ENCODE data around the gene KLHL26. TPM values are rescaled to one million over a fixed set of nuclear protein-coding genes. Genes with fewer than 3 reads are reported as not detected.

KLHL26 gene
- total and polyA plus RNA-seq, 2 experiments from 2014 or later = 2.9 to 6.4 TPM

DNA sequence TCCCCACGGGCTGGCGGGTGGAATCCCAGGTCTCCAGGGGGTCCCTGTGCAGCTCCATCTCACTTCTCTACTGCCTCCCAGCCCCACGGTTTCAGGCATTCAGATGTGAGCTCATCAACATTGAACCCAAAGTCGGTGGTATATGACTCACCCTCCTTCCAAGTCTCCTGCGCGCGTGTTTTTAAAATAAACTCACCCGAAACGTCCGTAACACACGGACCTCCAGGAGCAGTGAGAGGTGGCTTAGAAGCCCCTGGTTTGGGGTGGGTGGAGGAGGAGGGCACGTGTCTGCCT, 32.6 kb downstream of the KLHL26 start:
- Histone ChIP-seq H3K4me3 (no peak overlapping the region), H3K9me3 (ENCODE audit: low read depth) (no peaks in the 10 kb centered on the region), H3K4me2 (ENCODE audit: unreplicated experiment) (no peak overlapping the region), H3K79me2 (ENCODE audit: insufficient read depth) (no peaks in the 10 kb centered on the region), H3K9ac (no peak overlapping the region), H3K4me1 (ENCODE audit: insufficient read depth) (peaks cover 5% of the 10 kb centered on the region; the same call in 1 of the 2 replicates), H3K27ac (no peak overlapping the region), H3K9me2 (ENCODE audit: insufficient read depth) (no peaks in the 10 kb centered on the region), H3K36me3 (ENCODE audit: low read depth) (no peaks in the 10 kb centered on the region), H3K27me3 (replicated peaks; ENCODE audit: insufficient read depth) (no peaks in the 10 kb centered on the region), H3F3A (ENCODE audit: insufficient read depth) (no peaks in the 10 kb centered on the region), H2AFZ (no peak overlapping the region), H4K20me1 (ENCODE audit: insufficient read depth) (no peaks in the 10 kb centered on the region)
- in situ Hi-C loops (cut with MboI) = no loop called here
- no peak for DNase-seq
- WGBS, 2 experiments (ENCODE audit: low coverage in 1 of 2, low lambda C conversion rate in 2 of 2, missing lambda C conversion rate in 2 of 2) = 91 to 93% methylated on average over 12 of the region's 12 CpGs
- no peak for TF ChIP-seq EZH2phosphoT487 (IDR thresholded peaks at IDR 0.05; ENCODE audit: insufficient read depth, low read depth)

- Histone ChIP-seq H4K20me1 (ENCODE audit: insufficient read depth) (no peaks in the 10 kb centered on the region), H3K9me3 (ENCODE audit: low read depth) (no peaks in the 10 kb centered on the region), H3K4me1 (ENCODE audit: insufficient read depth) (peaks cover 5% of the 10 kb centered on the region; the same call in 1 of the 2 replicates), H3K4me3 (no peak overlapping the region), H3K9me2 (ENCODE audit: insufficient read depth) (no peaks in the 10 kb centered on the region), H3K27ac (no peak overlapping the region), H2AFZ (no peak overlapping the region), H3K79me2 (ENCODE audit: insufficient read depth) (no peaks in the 10 kb centered on the region), H3K27me3 (replicated peaks; ENCODE audit: insufficient read depth) (no peaks in the 10 kb centered on the region), H3K9ac (no peak overlapping the region), H3K4me2 (ENCODE audit: unreplicated experiment) (no peak overlapping the region), H3K36me3 (ENCODE audit: low read depth) (no peaks in the 10 kb centered on the region), H3F3A (ENCODE audit: insufficient read depth) (no peaks in the 10 kb centered on the region)
- TF ChIP-seq EZH2 (IDR thresholded peaks at IDR 0.05; ENCODE audit: insufficient read depth, poor library complexity, severe bottlenecking) = no peak
- no peak for TF ChIP-seq EZH2phosphoT487 (IDR thresholded peaks at IDR 0.05; ENCODE audit: insufficient read depth, low read depth)
- DNase-seq = no peak
- 87 to 91% methylated on average over 11 of the region's 11 CpGs for WGBS, 2 experiments (ENCODE audit: low coverage in 1 of 2, low lambda C conversion rate in 2 of 2, missing lambda C conversion rate in 2 of 2)
- in situ Hi-C loops (cut with MboI) = no loop called here
Observed at GRCh38 chr19:18669883-18670282, 33.1 kb downstream of the KLHL26 start.

DNA sequence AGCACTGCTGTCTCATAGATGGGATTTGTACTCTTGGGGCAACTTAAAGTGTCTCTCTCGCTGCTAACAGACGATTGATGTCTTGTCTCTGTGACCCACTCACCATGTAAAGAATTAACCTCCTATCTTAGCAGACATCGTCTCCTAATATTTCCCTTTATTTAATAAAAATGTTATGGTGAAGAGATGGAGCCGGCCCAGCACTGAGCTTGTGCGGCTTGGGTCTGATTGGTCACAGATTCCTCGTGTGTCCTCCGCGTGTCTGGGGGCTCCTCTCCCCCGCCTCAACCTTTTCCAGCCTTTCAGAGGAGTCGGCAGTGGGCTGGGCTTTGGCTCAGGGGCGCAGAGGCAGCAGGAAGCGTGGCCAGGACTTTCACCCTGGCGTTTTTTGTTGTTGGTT, 33.5 kb downstream of the KLHL26 start:
- DNase-seq = no peak
- Histone ChIP-seq H2AFZ (no peak overlapping the region), H3K4me2 (ENCODE audit: unreplicated experiment) (no peak overlapping the region), H3F3A (ENCODE audit: insufficient read depth) (no peaks in the 10 kb centered on the region), H3K4me1 (ENCODE audit: insufficient read depth) (peaks cover 5% of the 10 kb centered on the region; the same call in 1 of the 2 replicates), H3K27me3 (replicated peaks; ENCODE audit: insufficient read depth) (no peaks in the 10 kb centered on the region), H3K79me2 (ENCODE audit: insufficient read depth) (no peaks in the 10 kb centered on the region), H4K20me1 (ENCODE audit: insufficient read depth) (no peaks in the 10 kb centered on the region), H3K9me2 (ENCODE audit: insufficient read depth) (no peaks in the 10 kb centered on the region), H3K9me3 (ENCODE audit: low read depth) (no peaks in the 10 kb centered on the region), H3K27ac (no peak overlapping the region), H3K36me3 (ENCODE audit: low read depth) (no peaks in the 10 kb centered on the region), H3K9ac (no peak overlapping the region), H3K4me3 (no peak overlapping the region)
- TF ChIP-seq EZH2phosphoT487 (IDR thresholded peaks at IDR 0.05; ENCODE audit: insufficient read depth, low read depth) (no peak), EZH2 (IDR thresholded peaks at IDR 0.05; ENCODE audit: insufficient read depth, poor library complexity, severe bottlenecking) (no peak)
- WGBS, 2 experiments (ENCODE audit: low coverage in 1 of 2, low lambda C conversion rate in 2 of 2, missing lambda C conversion rate in 2 of 2) = 78 to 83% methylated on average over 13 of the region's 13 CpGs
- in situ Hi-C loops (cut with MboI) = no loop called here

GRCh38 chr19:18671303-18672043, 34.6 kb downstream of the KLHL26 start:
- Histone ChIP-seq H3K36me3 (ENCODE audit: low read depth) (no peaks in the 10 kb centered on the region), H3K79me2 (ENCODE audit: insufficient read depth) (no peaks in the 10 kb centered on the region), H2AFZ (no peak overlapping the region), H3K27ac (no peak overlapping the region), H3K4me2 (ENCODE audit: unreplicated experiment) (no peak overlapping the region), H4K20me1 (ENCODE audit: insufficient read depth) (no peaks in the 10 kb centered on the region), H3K4me3 (no peak overlapping the region), H3K27me3 (replicated peaks; ENCODE audit: insufficient read depth) (no peaks in the 10 kb centered on the region), H3K9ac (no peak overlapping the region), H3K4me1 (ENCODE audit: insufficient read depth) (peaks cover 5% of the 10 kb centered on the region; the same call in 1 of the 2 replicates), H3F3A (ENCODE audit: insufficient read depth) (no peaks in the 10 kb centered on the region), H3K9me2 (ENCODE audit: insufficient read depth) (no peaks in the 10 kb centered on the region), H3K9me3 (ENCODE audit: low read depth) (no peaks in the 10 kb centered on the region)
- 45 to 47% methylated on average over 32 to 35 of the region's 35 CpGs for WGBS, 2 experiments (ENCODE audit: low coverage in 1 of 2, low lambda C conversion rate in 2 of 2, missing lambda C conversion rate in 2 of 2)
- no peak for DNase-seq
- in situ Hi-C loops (cut with MboI) = no loop called here
- TF ChIP-seq EZH2 (IDR thresholded peaks at IDR 0.05; ENCODE audit: insufficient read depth, poor library complexity, severe bottlenecking) = no peak
- TF ChIP-seq EZH2phosphoT487 (IDR thresholded peaks at IDR 0.05; ENCODE audit: insufficient read depth, low read depth) = no peak

Measured in GM23248 (cell line).